Measurements from ENCODE around the gene PYGM. TPM values are rescaled to one million over a fixed set of nuclear protein-coding genes. Genes with fewer than 3 reads are reported as not detected.

Gene PYGM
- total and polyA plus RNA-seq, 2 of the 13 experiments (the other 11 are each of a cell fraction or from before 2014, with no cell fraction given), result 0.11 to 0.12 TPM

DNA sequence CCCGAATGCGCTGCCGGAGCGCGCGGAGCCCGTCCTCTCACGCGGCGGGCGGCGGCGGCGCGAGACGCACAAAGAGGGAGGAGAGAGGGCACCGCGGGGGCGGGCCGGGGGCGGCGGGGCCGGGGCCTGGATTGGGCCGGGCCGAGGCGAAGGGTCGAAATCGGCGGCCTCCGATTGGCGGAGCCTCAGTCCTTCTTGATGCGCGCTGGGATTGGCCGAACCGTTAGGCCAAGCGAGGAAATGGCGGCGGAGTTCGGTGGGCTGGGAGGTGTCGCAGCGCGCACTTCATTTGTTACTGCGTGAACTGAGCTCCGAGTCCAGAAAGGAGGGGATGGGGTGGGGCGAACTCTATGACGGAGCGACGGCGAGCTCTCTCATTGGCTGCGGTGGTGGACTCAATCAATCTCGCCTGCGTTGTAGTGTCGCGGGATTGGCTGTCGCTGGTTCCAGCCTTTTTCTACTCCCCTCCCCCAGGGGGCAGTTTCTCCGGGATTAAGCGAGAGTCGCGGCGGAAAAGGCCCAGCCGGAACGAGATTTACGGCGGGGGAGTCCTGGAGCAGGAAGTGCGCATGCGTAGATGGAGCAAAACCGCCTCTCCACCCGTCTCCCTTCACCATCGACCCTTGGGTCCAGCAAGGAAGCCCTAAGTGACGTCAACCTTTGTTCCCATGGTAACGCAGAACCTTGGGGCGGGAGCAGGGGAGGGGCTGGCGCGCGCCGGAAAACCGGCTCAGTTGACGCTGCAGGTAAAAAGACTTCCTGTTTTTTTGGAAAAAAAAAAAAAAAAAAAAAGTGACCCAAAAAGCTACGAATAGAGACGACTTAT lies 18.9 kb upstream of the PYGM start, which contains the start of gene SF1 (continued):
- TF ChIP-seq SIX4 (CRISPR knock-in tag; IDR thresholded peaks at IDR 0.05) (no peak), MAFG (CRISPR knock-in tag; IDR thresholded peaks at IDR 0.05) (no peak), ZNF225 (CRISPR knock-in tag; IDR thresholded peaks at IDR 0.05) (no peak), ZFY (CRISPR knock-in tag; IDR thresholded peaks at IDR 0.05) (peak; percentile 88; the same call in 1 of the 2 replicates), ZNF678 (CRISPR knock-in tag; IDR thresholded peaks at IDR 0.05) (no peak), HOXA3 (CRISPR knock-in tag; IDR thresholded peaks at IDR 0.05) (peak; percentile 97), MYC (CRISPR knock-in tag; IDR thresholded peaks at IDR 0.05; ENCODE audit: borderline replicate concordance) (peak; percentile 71; the same call in 1 of the 2 replicates), CENPT (CRISPR knock-in tag; IDR thresholded peaks at IDR 0.05; ENCODE audit: low read depth) (no peak), ZSCAN29 (CRISPR knock-in tag; conservative IDR thresholded peaks at IDR 0.05) (0 out of 2 replicates have a peak, but pooled peaks have one; percentile 12), ATF7-NPFF (CRISPR knock-in tag; IDR thresholded peaks at IDR 0.05; ENCODE audit: low read depth) (no peak), ZNF709 (CRISPR knock-in tag; IDR thresholded peaks at IDR 0.05) (no peak), DNMT3B (CRISPR knock-in tag; conservative IDR thresholded peaks at IDR 0.05) (no peak)
- TF ChIP-seq, protein P1, sequence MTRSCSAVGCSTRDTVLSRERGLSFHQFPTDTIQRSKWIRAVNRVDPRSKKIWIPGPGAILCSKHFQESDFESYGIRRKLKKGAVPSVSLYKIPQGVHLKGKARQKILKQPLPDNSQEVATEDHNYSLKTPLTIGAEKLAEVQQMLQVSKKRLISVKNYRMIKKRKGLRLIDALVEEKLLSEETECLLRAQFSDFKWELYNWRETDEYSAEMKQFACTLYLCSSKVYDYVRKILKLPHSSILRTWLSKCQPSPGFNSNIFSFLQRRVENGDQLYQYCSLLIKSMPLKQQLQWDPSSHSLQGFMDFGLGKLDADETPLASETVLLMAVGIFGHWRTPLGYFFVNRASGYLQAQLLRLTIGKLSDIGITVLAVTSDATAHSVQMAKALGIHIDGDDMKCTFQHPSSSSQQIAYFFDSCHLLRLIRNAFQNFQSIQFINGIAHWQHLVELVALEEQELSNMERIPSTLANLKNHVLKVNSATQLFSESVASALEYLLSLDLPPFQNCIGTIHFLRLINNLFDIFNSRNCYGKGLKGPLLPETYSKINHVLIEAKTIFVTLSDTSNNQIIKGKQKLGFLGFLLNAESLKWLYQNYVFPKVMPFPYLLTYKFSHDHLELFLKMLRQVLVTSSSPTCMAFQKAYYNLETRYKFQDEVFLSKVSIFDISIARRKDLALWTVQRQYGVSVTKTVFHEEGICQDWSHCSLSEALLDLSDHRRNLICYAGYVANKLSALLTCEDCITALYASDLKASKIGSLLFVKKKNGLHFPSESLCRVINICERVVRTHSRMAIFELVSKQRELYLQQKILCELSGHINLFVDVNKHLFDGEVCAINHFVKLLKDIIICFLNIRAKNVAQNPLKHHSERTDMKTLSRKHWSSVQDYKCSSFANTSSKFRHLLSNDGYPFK (CRISPR knock-in tag; IDR thresholded peaks at IDR 0.05; ENCODE audit: borderline replicate concordance), result no peak; the same call in 1 of the 2 replicates
- TF ChIP-seq, protein P2, sequence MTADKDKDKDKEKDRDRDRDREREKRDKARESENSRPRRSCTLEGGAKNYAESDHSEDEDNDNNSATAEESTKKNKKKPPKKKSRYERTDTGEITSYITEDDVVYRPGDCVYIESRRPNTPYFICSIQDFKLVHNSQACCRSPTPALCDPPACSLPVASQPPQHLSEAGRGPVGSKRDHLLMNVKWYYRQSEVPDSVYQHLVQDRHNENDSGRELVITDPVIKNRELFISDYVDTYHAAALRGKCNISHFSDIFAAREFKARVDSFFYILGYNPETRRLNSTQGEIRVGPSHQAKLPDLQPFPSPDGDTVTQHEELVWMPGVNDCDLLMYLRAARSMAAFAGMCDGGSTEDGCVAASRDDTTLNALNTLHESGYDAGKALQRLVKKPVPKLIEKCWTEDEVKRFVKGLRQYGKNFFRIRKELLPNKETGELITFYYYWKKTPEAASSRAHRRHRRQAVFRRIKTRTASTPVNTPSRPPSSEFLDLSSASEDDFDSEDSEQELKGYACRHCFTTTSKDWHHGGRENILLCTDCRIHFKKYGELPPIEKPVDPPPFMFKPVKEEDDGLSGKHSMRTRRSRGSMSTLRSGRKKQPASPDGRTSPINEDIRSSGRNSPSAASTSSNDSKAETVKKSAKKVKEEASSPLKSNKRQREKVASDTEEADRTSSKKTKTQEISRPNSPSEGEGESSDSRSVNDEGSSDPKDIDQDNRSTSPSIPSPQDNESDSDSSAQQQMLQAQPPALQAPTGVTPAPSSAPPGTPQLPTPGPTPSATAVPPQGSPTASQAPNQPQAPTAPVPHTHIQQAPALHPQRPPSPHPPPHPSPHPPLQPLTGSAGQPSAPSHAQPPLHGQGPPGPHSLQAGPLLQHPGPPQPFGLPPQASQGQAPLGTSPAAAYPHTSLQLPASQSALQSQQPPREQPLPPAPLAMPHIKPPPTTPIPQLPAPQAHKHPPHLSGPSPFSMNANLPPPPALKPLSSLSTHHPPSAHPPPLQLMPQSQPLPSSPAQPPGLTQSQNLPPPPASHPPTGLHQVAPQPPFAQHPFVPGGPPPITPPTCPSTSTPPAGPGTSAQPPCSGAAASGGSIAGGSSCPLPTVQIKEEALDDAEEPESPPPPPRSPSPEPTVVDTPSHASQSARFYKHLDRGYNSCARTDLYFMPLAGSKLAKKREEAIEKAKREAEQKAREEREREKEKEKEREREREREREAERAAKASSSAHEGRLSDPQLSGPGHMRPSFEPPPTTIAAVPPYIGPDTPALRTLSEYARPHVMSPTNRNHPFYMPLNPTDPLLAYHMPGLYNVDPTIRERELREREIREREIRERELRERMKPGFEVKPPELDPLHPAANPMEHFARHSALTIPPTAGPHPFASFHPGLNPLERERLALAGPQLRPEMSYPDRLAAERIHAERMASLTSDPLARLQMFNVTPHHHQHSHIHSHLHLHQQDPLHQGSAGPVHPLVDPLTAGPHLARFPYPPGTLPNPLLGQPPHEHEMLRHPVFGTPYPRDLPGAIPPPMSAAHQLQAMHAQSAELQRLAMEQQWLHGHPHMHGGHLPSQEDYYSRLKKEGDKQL (CRISPR knock-in tag; IDR thresholded peaks at IDR 0.05; ENCODE audit: low read depth), result no peak
- TF ChIP-seq, protein P3, sequence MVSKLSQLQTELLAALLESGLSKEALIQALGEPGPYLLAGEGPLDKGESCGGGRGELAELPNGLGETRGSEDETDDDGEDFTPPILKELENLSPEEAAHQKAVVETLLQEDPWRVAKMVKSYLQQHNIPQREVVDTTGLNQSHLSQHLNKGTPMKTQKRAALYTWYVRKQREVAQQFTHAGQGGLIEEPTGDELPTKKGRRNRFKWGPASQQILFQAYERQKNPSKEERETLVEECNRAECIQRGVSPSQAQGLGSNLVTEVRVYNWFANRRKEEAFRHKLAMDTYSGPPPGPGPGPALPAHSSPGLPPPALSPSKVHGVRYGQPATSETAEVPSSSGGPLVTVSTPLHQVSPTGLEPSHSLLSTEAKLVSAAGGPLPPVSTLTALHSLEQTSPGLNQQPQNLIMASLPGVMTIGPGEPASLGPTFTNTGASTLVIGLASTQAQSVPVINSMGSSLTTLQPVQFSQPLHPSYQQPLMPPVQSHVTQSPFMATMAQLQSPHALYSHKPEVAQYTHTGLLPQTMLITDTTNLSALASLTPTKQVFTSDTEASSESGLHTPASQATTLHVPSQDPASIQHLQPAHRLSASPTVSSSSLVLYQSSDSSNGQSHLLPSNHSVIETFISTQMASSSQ (IDR thresholded peaks at IDR 0.05; ENCODE audit: low read depth), result no peak
- TF ChIP-seq, protein P3 (CRISPR knock-in tag; IDR thresholded peaks at IDR 0.05; ENCODE audit: borderline replicate concordance), result no peak
- TF ChIP-seq, protein P4, sequence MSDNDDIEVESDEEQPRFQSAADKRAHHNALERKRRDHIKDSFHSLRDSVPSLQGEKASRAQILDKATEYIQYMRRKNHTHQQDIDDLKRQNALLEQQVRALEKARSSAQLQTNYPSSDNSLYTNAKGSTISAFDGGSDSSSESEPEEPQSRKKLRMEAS (IDR thresholded peaks at IDR 0.05), result peak; percentile 42

All from HepG2 (cell line).